Endometrial microvascular endothelial cells (primary cell): ENCODE results near the gene CDC42EP4. TPM values are rescaled to one million over a fixed set of nuclear protein-coding genes. Genes with fewer than 3 reads are reported as not detected.

Experiments used
- in situ Hi-C: cut with HindIII; loops from 2 replicates; pipeline ENCODE4 v1.10.0; 2017; ENCODE audit warnings: low sequenced_read_pairs, low pct_unique_long_range_greater_than_20kb; ENCODE audit errors: inconsistent ontology term
- total RNA-seq: library from RNA; depleted of rRNA; stranded (reverse); fragments of >200 nt; gene quantifications from one replicate; pipeline ENCODE4 v1.2.3, GENCODE V29; 2015; ENCODE audit errors: inconsistent ontology term

The CDC42EP4 gene
- total RNA-seq, 1 donor from 2014 or later, result 40.3 TPM

DNA sequence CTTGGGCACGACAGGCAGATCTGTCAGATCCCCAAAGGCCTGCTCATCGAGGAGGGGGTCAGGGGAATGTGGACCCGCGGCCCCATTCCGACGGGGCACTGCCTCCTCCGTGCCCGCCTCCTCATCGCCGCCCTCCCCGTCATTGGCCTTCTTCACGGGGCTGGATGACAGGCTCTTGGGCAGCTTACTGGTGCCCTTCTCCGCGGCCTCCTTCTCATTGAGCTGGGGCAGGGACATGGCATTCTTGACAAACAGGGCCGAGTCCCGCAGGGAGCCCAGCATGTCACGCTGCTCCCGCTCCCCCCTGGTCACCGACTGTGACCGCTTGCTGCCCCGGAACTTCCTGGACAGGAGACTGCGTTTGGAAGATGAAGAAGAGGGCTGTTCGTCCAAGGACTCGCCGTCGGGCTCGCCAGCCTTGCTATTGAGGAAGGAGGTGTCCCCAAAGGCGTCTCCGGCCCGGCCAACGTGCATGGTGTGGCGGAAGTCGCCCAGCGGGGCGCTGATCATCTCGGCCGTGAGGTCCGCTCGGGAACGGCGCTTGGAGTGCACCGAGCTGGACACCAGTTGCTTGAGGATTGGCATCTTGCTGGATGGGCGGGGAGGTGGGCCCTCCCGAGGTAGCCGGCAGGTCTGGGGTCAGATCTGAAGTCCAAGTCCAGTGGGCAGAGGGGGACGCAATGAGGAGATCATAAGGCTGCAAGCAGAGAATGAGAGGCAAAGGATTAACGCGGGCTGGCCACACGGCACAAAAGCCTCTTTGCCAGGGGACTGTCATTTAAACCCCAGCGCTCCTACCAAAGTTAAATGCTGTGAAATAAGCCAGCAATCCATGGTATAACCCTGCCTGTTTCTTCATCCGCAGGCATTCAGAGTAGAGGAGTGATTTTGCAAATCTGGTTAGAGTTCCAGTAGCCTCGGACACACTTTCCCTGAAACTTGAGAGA lies 25.6 kb downstream of the CDC42EP4 start:
- in situ Hi-C loops, result no loop called here

DNA sequence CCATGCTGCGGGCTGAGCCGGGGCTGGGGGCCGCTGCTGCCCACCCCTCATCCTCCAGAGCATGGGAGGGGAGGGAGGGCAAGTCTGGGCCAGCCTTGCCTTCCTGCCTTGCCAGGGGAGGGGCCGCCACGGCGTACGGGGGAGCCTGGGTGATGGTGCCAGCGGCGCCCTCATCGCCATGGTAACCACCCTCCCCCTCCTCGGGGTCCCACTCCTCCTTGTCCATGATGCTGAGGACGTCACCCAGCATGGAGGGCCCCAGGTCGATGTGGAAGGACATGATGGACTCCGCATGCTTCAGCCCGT lies 26.2 kb downstream of the CDC42EP4 start:
- in situ Hi-C loops, result no loop called here

DNA sequence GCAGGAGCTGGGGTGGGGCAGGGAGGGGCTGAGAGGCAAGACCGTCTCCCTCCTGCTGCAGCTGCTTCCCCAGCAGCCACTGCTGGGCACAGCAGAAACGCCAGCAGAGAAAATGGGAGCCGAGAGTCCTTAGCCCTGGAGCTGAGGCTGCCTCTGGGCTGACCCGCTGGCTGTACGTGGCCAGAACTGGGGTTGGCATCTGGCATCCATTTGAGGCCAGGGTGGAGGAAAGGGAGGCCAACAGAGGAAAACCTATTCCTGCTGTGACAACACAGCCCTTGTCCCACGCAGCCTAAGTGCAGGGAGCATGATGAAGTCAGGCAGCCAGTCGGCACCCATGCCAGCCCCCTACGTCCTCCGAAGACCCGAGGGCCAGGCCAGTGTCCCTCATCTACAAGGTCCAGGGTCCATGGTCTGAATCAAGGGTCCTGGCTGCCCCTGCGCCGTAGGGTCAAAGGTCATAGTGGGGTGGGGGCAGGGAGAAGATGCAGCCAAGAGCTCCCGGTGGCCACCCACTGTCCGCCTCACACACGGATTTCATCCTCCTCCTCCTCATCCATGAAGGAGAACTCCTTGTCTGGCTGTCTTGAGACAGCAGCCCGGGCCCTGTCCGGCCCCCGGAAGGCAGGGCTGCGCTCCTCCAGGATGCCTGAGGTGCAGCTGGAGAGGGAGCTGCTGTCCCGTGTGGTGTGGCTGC lies 26.7 kb downstream of the CDC42EP4 start:
- in situ Hi-C loops, result no loop called here

DNA sequence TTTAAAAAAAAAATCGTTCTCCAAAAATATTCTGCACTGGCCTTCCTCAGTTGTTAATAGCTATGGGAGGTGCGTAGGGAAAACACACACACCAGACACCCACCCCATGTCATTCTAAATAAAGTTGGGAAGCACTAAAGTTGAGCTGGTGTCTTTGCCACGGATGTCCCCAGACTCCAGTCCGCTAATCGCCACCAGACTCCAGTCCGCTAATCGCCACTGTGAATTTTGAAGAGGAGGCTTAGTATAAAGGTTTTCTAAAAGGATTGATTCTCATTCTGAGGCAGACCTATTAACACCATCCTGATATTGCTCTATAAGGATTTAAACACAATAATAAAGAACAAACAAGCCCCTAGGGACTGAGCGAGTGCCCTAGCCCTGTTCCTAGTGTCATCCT lies 27.4 kb downstream of the CDC42EP4 start:
- in situ Hi-C loops, result no loop called here

DNA sequence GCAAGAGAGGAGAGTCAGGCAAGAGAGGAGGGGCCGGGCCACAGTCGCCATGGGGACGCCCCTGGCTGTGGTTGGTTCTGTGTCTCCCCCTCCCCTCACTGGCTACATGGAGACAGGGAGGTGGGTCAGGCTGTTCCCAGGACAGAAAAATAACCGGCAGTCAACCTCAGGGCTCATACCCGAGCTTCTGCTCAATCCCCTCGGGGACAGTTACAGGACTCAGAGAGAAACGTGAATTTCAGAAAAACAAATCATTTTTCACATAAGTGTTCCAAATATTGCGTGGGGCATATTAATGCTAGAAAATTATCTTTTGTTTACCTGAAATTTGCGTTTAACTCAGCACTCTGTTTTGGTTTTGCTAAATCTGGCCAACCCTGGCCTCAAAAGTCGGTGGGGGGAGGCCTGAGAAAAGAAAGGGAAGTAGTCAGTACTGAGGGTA lies 27.9 kb downstream of the CDC42EP4 start:
- in situ Hi-C loops, result no loop called here

DNA sequence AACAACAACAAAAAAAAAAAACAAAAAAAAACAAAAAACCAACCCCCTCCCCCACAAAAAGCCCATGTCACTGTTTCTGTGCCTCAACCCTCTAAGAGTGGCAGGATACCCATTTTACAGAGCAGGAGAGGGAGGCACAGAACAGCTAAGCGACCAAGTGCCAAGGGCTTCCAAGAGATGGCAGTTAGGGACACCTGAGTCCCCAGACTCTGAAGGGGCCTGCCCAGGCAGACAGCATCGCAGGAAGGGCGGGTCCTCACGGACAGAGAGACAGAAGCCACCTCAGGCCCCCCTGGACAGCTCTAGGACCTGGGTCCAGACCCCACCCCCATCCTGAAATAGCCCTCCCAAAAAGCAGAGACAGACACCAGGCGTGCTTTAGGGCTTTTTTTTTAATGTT lies 28.6 kb downstream of the CDC42EP4 start:
- in situ Hi-C loops, result no loop called here

DNA sequence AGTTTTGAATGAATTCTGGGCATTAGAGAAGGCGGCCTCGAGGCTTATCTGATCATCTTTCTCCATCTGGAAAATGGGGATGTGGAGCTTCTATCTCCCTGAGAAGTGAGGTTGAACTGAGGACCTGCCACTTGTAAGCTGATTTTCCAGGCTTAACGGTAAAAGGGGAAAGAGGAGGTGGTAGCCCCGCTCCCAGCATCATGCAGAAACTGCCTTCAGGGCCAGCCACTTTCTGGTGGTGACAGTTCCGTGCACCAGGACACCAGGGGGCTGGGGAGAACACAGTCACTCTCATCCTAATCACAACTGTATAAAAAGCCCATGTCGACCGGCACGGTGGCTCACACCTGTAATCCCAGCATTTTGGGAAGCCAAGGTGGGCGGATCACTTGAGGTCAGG lies 29.2 kb downstream of the CDC42EP4 start:
- in situ Hi-C loops, result no loop called here

DNA sequence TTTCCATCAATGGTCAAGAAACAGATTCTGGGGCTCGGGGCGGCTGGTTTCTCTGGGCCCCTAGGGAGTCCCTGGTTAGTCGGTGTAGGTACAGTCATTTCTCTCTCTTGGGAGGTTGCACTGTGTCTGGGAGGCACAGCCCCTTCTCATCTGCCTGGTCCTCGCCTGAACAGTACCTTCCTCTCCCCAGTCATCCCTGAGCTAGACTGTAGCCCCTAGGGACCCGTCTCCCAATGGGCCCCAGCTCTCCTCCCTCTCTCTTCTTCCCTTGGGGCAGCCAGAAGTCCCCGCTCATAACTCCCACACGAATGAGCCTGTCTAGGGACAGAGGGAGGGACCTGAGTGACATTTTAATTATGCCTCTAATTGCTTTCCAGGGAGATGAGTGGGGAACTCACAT lies 29.9 kb downstream of the CDC42EP4 start:
- in situ Hi-C loops, result no loop called here

DNA sequence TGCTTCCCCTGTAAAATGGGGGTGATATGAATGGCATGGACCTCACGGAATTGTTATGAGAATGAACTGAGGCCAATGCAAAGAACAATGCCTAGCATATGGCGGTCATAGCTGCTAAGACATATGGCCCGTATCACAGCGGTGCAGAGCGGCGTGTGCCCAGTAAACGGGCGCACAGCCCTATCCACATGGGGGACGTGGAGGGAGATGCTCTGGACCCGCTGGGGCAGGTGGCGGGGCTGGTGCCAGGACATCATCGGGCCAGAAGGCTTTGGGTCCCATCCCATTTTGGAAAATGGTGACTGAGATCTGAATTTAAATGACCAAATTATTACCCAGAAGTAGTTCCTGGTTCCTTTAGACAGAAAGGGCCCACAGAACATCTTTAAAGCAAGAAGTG lies 31.6 kb downstream of the CDC42EP4 start:
- in situ Hi-C loops, result no loop called here

DNA sequence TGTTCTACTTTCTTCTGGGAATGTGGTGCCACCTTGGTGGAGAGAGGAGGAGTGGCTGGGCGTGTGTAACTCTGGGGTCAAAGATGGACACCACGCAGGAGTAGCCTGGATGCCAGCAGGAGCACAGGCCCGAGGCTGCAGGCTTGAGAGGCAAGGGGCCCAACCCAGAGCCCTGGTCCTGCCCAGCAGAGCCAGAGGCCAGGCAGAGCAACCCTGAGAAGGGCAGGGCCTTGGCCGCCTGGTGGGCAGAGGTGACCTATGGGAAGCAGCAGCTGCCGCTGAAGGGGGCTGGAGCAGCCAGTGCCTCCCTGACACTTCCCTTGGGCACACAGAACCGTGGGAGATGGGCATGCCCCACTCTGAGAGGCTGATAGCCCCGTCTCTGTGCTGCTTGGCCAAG lies 32.1 kb downstream of the CDC42EP4 start:
- in situ Hi-C loops, result no loop called here

DNA sequence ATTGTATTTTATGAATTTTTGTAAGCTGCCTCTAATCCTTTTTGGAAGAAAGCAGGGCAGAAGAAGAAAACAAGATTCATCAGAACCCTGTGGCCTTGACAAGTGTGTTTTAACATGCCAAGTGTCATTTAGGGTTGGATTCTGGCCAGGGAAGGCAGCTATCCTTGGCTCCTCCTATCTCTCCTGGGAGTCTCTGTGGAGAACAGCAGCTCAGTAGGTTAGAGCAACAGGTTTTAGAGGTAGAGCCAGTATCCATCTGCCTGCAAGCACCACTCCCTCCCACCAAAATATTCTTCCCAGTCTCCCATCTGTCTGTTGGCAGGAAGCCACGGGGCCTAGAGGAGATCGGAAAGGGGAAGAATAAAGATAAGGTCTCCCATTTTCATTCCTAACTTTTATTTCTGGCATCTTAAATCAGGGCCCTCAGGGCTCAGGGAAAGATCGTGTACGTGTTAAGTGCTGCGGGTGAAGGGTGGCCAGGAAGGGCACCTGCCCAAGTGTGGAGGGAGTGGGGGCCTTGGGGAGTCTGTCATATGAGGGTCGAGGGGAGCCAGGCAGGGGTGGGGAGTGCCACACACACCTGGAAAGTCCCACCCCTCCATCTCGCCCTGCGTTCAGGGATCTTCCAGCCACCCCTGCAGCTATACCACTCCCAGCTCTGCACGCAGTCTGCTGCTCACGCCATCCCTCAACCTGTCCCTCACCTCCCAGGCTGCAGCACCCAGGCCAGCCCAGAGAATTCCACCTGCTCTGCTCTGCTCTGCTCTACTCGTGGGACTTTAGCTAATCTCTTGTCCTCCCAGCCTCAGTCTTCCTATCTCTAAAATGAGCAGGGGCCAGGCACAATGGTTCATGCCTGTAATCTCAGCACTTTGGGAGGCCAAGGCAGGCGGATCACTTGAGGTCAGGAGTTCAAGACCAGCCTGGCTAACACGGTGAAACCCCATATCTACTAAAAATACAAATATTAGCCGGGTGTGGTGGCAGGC lies 33.0 kb downstream of the CDC42EP4 start:
- in situ Hi-C loops, result no loop called here

DNA sequence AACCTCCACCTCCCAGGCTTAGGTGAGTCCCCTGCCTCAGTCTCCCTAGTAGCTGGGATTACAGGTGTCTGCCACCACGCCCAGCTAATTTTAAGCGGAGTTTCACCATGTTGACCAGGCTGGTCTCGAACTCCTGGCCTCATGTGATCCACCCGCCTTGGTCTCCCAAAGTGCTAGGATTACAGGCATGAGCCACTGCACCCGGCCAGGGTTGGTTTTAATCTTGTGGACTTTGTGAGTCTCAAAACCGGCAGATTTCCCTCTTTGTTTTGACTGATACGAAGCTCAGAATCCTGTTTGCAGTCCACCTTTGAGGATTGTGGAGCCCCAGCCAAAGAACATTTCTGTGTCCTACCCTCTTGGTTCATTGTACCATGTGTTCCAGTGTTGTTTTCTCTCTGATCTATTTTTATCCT lies 33.7 kb downstream of the CDC42EP4 start:
- in situ Hi-C loops, result no loop called here

DNA sequence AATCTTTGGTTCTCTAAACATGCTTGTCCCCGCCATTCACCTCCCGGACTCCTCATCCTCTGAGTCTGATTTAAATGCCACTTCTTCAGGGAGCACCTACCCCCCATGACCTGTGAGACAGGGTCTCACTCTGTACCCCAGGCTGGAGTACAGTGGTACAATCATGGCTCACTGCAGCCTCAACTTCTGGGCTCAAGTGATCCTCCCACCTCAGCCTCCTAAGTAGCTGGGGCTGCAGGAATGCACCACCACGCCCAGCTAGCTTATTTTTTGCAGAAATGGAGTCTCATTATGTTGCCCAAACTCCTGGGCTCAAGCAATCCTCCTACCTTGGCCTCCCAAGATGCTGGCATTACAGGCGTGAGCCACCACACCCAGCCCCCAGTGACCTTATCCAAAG lies 37.3 kb downstream of the CDC42EP4 start:
- in situ Hi-C loops, result no loop called here

DNA sequence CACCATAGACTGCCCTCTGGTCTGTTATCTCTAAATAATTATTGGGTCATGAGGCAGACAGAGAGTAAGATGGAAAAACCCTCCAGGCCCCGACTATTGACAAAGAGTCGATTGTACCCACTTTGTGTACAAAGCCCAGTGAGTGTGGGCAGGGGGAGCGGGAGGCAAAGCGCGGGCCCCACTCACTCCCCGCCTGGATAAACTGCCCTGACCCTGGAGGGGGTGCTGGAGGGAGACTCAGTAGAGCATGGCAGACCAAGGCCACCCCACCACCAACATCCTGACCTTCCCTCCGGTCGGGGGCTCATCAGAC lies 38.9 kb downstream of the CDC42EP4 start:
- in situ Hi-C loops, result no loop called here

DNA sequence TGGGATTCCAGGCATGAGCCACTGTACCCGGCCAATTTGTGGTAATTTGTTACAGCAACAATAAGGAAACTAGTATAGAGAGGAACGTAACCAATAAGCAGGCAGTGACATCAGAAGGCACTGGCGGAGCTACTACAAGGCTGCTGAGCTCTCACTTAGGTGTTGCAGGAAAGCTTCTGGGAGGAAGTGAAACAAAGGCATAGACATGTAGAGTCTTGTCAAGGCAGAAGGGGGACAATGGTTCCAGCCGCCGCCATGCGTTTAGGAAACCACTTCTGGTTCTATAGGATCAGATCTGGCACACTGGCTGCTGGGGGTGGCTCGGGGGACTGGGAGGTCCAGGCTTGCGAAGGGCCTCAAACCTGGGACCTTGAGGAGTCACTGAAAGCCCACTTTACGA lies 40.7 kb downstream of the CDC42EP4 start:
- in situ Hi-C loops, result no loop called here

DNA sequence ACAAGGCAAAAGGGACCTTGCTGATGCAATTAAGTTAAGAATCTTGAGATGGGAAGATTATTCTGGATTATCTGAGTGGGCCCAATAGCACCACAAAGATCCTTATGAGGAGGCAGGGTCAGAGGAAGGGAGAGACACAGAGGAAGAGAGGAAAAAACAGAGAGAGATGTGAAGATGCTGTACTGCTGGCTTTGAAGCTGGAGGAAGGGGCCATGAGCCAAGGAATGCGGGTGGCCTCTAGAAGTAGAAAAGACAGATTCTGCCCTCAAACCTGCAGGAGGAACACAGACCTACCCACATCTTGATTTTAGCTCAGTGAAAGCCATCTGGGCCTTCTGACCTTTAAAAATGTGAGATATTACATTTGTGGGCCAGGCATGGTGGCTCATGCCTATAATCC lies 42.0 kb downstream of the CDC42EP4 start:
- in situ Hi-C loops, result no loop called here

DNA sequence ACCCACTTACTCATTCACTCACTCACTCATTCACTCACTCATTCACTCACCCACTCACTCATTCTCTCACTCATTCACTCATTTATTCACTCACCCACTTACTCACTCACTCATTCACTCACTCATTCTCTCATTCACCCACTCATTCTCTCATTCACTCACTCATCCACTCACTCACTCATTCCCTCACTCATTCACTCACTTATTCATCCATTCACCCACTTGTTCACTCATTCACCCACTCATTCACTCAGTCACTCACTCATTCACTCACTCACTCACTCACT lies 42.5 kb downstream of the CDC42EP4 start:
- in situ Hi-C loops, result no loop called here

DNA sequence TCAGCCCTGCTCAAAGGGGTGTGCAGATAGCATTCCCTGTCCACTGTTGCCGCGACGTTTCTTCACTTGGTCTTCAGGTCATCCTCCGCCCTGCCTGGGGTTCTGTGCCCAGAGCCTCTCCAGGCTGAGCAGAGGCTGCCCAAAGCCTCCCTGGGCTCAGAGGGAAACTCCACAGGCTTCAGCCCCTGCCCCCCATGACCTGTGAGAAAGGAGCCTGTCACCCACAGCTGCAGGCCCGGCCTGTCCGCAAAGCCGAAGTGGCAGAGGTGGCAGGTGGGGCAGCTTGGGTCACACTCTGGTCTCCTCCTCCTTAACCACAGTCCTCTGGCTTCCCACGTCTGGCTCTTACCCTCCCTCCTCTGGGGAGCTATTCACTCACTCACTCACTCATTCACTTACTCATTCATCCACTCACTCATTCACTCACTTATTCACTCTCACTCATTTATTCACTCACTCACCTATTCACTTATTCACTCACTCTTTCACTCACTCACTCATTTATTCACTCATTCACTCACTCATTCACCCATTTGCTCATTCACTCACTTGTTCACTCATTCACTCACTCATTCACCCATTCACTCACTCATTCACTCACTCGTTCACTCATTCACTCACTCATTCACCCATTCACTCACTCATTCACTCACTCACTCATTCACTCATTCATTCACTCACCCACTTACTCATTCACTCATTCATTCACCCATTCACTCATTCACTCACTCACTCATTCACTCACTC lies 43.0 kb downstream of the CDC42EP4 start:
- in situ Hi-C loops, result no loop called here
